AG04449 (cell line): ENCODE measurements around the gene PRDX3.

Experiments used
- CTCF ChIA-PET: fragments of 350-600 bp; formaldehyde crosslinking; extraction: SDS; loops from one replicate; lab custom pipeline; 2021; ENCODE audit warnings: antibody characterized with exemption; lab: Yijun Ruan, JAX
- POLR2A ChIA-PET: fragments of 400-600, 350-600 bp; formaldehyde crosslinking; extraction: SDS; loops from one replicate; lab custom pipeline; 2020; ENCODE audit warnings: antibody characterized with exemption, inconsistent platforms; lab: Yijun Ruan, JAX
- DNase-seq: peaks from one replicate; pipeline ENCODE4 v3.0.0-alpha.2; 2010; ENCODE audit warnings: low read depth, low spot score
- H3K4me3 ChIP-seq: 2 replicates; pipeline ENCODE4 v1.5.1; 2011; ENCODE audit warnings: low read depth, mild to moderate bottlenecking, control low read depth, low read length
- TF ChIP-seq, protein P1 (sequence below): IDR thresholded peaks from one replicate; pipeline ENCODE4 v1.5.1; 2011; ENCODE audit warnings: mild to moderate bottlenecking, moderate library complexity, low read length, control low read depth, inconsistent platforms; ENCODE audit not compliant: insufficient read depth; ENCODE audit errors: missing control alignments

Gene PRDX3

GRCh38 chr10:119208553-119208940, 29.9 kb upstream of the PRDX3 start:
- CTCF ChIA-PET: interaction anchor here (0.7 to 20.3 kb wide), 21 partner anchors 9 to 335 kb away, joined by 3 to 530 read pairs (median 6); no protein-coding TSS in a partner anchor
- POLR2A ChIA-PET: no interaction called here
- TF ChIP-seq, protein P1, sequence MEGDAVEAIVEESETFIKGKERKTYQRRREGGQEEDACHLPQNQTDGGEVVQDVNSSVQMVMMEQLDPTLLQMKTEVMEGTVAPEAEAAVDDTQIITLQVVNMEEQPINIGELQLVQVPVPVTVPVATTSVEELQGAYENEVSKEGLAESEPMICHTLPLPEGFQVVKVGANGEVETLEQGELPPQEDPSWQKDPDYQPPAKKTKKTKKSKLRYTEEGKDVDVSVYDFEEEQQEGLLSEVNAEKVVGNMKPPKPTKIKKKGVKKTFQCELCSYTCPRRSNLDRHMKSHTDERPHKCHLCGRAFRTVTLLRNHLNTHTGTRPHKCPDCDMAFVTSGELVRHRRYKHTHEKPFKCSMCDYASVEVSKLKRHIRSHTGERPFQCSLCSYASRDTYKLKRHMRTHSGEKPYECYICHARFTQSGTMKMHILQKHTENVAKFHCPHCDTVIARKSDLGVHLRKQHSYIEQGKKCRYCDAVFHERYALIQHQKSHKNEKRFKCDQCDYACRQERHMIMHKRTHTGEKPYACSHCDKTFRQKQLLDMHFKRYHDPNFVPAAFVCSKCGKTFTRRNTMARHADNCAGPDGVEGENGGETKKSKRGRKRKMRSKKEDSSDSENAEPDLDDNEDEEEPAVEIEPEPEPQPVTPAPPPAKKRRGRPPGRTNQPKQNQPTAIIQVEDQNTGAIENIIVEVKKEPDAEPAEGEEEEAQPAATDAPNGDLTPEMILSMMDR: no peak
- DNase-seq: no peak
- peak overlapping the region; percentile 79 for H3K4me3 ChIP-seq

- POLR2A ChIA-PET: interaction anchor here (1.0 to 1.8 kb wide), 5 partner anchors 43 to 387 kb away, joined by 3 to 6 read pairs (median 4); no protein-coding TSS in a partner anchor
- H3K4me3 ChIP-seq: peak overlapping the region; percentile 79
- CTCF ChIA-PET: interaction anchor here (0.6 to 20.3 kb wide), 34 partner anchors 9 to 530 kb away, joined by 3 to 530 read pairs (median 5); partner anchors contain the start of gene RGS10
- TF ChIP-seq, protein P1: no peak
- no peak for DNase-seq
Measured at GRCh38 chr10:119207713-119208552, 29.3 kb upstream of the PRDX3 start.

- ChIA-PET CTCF (interaction anchor here (0.6 to 20.3 kb wide), 34 partner anchors 8 to 530 kb away, joined by 3 to 530 read pairs (median 5); partner anchors contain the start of gene RGS10), POLR2A (interaction anchor here (0.6 to 1.8 kb wide), 8 partner anchors 43 to 388 kb away, joined by 3 to 11 read pairs (median 4); partner anchors contain the start of gene RGS10)
- TF ChIP-seq, protein P1: no peak
- H3K4me3 ChIP-seq: peak within 1 kb of the TSS; percentile 79
- DNase-seq: peak; percentile 74
Measured at GRCh38 chr10:119207366-119207666, 28.7 kb upstream of the PRDX3 start, which contains the start of gene GRK5. TSS of gene GRK5 (plus strand) at chr10:119207571. CDS start at chr10:119207918, 347 bp downstream.

- H3K4me3 ChIP-seq: peak overlapping the region; percentile 79
- ChIA-PET CTCF (interaction anchor here (0.6 to 20.3 kb wide), 53 partner anchors 8 to 531 kb away, joined by 3 to 530 read pairs (median 4); partner anchors contain the start of gene RGS10), POLR2A (interaction anchor here (0.6 to 1.8 kb wide), 8 partner anchors 44 to 388 kb away, joined by 3 to 11 read pairs (median 4); partner anchors contain the start of gene RGS10)
- TF ChIP-seq, protein P1: peak; percentile 42
- no peak for DNase-seq
Measured at GRCh38 chr10:119206603-119207365, 28.2 kb upstream of the PRDX3 start.

DNA sequence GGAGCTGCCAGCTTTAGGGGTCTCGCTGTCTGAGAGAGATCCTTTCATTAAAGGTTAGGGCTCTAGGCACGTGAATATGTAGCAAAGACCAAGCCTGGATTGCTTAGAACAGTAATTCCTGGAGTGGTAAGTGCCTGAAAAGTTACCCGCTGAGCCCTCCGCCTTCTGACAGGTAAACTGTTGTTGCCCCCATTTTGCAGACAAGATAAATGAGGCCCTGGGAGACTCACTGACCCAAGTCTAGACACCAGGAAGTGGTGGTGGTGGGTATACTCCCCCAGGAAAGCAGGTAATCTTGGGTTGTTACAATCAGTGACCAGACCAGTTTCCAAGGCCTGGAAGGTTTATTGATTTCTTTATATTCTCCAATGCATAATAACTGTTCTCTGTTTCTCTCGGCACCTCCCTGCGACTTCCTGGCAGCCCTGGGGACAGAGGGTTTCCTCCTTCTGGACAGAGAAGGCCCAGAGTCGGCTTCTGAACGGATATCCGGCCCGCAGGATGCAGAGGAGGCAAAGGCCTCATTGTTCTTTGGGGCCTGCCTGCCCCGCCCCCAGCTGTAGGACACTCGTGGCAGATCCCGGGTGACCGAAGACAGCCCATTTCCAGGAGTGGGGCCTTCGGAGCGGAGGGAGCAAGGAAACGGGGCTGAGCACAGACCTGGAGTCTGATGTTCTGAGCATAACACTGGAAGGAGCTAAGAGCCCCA, 27.4 kb upstream of the PRDX3 start:
- TF ChIP-seq, protein P1: no peak
- DNase-seq: no peak
- ChIA-PET CTCF (interaction anchor here (0.6 to 20.3 kb wide), 50 partner anchors 7 to 532 kb away, joined by 3 to 530 read pairs (median 4); partner anchors contain the start of gene RGS10), POLR2A (interaction anchor here (1.6 kb wide), 1 partner anchor 337 kb away, joined by 11 read pairs; the partner anchor contains the start of gene RGS10)
- H3K4me3 ChIP-seq: peak overlapping the region; percentile 79
